ENCODE measurements around the gene ARL16. TPM values are rescaled to one million over a fixed set of nuclear protein-coding genes. Genes with fewer than 3 reads are reported as not detected.

The ARL16 gene
- total RNA-seq, 1 donor from 2014 or later: 55.2 TPM

DNA sequence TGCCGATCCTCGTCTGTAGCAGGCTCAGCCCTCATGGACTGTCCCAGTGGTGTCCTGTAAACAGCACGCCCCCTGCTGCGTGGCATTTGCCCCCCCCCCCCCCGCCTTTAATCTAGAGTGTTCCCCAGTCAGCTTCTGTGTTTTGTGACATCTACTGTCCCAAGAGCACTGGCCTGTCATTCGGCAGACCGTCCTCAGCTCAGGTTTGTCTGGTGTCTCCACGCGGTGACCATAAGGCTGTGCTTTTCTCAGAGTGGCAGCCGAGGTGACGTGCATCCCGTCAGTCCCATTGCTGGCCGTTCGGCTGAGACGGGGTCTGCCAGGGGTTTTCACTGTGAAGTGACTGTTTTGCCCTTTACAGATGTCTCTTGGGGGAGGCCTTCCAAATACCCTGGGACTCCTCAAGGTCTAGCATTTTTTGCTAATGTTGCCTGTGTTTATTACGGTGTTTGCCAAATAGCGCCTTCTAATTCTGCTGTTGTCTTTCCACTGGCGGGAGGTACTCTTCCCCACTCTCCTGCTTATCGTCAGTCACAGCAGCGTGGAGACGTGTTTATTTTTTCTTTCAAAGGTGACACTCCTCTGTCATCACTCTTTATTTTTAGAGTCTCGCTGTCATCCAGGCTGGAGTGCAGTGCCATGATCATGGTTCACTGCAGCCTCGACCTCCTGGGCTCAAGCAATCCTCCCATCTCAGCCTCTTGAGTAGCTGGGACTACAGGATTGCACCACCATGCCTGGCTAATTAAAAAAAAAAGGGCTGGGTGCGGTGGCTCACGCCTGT lies 13.9 kb upstream of the ARL16 start:
- Mint-ChIP-seq H3K9me3 (ENCODE audit: unreplicated experiment) (peaks cover 9% of the 10 kb centered on the region), H3K36me3 (ENCODE audit: unreplicated experiment) (no peaks in the 10 kb centered on the region), H3K4me1 (ENCODE audit: low read depth, unreplicated experiment) (peaks cover 2% of the 10 kb centered on the region), H3K27ac (ENCODE audit: unreplicated experiment) (no peak overlapping the region), H3K4me3 (ENCODE audit: unreplicated experiment) (no peak overlapping the region), H3K27me3 (ENCODE audit: unreplicated experiment) (peaks cover 5% of the 10 kb centered on the region)
- TF ChIP-seq, protein P1, sequence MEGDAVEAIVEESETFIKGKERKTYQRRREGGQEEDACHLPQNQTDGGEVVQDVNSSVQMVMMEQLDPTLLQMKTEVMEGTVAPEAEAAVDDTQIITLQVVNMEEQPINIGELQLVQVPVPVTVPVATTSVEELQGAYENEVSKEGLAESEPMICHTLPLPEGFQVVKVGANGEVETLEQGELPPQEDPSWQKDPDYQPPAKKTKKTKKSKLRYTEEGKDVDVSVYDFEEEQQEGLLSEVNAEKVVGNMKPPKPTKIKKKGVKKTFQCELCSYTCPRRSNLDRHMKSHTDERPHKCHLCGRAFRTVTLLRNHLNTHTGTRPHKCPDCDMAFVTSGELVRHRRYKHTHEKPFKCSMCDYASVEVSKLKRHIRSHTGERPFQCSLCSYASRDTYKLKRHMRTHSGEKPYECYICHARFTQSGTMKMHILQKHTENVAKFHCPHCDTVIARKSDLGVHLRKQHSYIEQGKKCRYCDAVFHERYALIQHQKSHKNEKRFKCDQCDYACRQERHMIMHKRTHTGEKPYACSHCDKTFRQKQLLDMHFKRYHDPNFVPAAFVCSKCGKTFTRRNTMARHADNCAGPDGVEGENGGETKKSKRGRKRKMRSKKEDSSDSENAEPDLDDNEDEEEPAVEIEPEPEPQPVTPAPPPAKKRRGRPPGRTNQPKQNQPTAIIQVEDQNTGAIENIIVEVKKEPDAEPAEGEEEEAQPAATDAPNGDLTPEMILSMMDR (IDR thresholded peaks at IDR 0.05; ENCODE audit: partially characterized antibody, unreplicated experiment): no peak
- DNase-seq: no peak

DNA sequence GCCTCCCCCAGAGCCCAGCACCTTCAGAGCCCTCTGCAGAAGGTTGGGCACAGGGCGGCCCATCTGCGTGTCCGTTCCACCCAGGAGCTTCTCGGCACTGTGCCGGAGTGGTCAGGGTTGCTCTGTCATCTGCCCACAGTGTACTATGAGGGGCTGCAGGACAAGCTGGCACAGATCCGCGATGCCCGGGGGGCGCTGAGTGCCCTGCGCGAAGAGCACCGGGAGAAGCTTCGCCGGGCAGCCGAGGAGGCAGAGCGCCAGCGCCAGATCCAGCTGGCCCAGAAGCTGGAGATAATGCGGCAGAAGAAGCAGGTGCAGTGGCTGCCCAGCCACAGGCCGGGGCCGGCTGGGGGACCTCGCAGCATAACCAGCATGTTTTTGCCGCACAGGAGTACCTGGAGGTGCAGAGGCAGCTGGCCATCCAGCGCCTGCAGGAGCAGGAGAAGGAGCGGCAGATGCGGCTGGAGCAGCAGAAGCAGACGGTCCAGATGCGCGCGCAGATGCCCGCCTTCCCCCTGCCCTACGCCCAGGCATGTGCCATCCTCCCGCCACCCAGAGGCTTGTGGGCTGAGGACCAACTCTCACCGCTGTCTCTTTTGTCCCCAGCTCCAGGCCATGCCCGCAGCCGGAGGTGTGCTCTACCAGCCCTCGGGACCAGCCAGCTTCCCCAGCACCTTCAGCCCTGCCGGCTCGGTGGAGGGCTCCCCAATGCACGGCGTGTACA lies 12.8 kb upstream of the ARL16 start:
- H3K27ac Mint-ChIP-seq (ENCODE audit: unreplicated experiment): no peak overlapping the region
- H3K4me1 Mint-ChIP-seq (ENCODE audit: low read depth, unreplicated experiment): no peaks in the 10 kb centered on the region

DNA sequence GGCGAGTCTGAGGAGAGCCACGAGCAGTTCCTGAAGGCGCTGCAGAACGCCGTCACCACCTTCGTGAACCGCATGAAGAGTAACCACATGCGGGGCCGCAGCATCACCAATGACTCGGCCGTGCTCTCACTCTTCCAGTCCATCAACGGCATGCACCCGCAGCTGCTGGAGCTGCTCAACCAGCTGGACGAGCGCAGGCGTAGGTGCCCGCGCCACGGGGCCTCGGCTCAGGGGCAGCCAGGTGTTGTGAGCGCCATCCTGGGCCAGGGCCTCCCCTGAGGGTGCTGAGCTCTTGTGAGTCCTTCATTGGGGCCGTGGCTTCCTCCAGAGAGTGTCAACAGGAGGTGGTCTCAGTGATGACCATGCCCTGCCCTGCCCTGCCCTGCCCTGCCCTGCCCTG lies 12.2 kb upstream of the ARL16 start:
- TF ChIP-seq, protein P1 (IDR thresholded peaks at IDR 0.05; ENCODE audit: partially characterized antibody, unreplicated experiment): no peak
- no peaks in the 10 kb centered on the region for H3K4me1 Mint-ChIP-seq (ENCODE audit: low read depth, unreplicated experiment)
- no peak for DNase-seq
- peaks cover 5% of the 10 kb centered on the region for H3K27me3 Mint-ChIP-seq (ENCODE audit: unreplicated experiment)
- H3K27ac Mint-ChIP-seq (ENCODE audit: unreplicated experiment): no peak overlapping the region
- no peak overlapping the region for H3K4me3 Mint-ChIP-seq (ENCODE audit: unreplicated experiment)
- H3K36me3 Mint-ChIP-seq (ENCODE audit: unreplicated experiment): no peaks in the 10 kb centered on the region
- H3K9me3 Mint-ChIP-seq (ENCODE audit: unreplicated experiment): peaks cover 13% of the 10 kb centered on the region

More for the DNA sequence above, 12.8 kb upstream of the ARL16 start:
- Mint-ChIP-seq H3K4me3 (ENCODE audit: unreplicated experiment) (no peak overlapping the region), H3K36me3 (ENCODE audit: unreplicated experiment) (no peaks in the 10 kb centered on the region), H3K27me3 (ENCODE audit: unreplicated experiment) (peaks cover 5% of the 10 kb centered on the region), H3K9me3 (ENCODE audit: unreplicated experiment) (peaks cover 13% of the 10 kb centered on the region)
- no peak for DNase-seq
- TF ChIP-seq, protein P1 (IDR thresholded peaks at IDR 0.05; ENCODE audit: partially characterized antibody, unreplicated experiment): no peak

DNA sequence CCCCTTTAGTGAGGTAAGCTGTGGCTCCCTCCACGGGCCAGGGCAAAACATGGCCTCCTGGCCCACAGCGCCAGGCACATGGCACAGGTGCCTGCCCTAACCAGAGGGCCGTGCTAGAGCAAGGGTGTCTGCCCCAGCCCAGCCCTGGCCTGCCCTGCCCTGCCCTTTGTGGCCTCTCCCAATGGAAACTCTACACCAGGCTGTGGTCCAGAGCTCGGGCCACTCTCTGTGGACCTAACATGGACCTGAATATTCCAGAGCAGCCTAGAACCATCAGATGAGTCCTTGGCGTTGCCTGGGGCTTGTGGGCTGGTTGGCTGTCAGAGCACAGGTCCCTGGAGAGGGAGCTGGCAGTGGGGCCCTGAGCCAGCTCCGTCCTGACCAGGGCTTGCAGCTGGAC lies 11.6 kb upstream of the ARL16 start:
- DNase-seq: no peak
- peaks cover 5% of the 10 kb centered on the region for H3K27me3 Mint-ChIP-seq (ENCODE audit: unreplicated experiment)
- H3K9me3 Mint-ChIP-seq (ENCODE audit: unreplicated experiment): peaks cover 16% of the 10 kb centered on the region
- no peak overlapping the region for H3K4me3 Mint-ChIP-seq (ENCODE audit: unreplicated experiment)
- no peaks in the 10 kb centered on the region for H3K4me1 Mint-ChIP-seq (ENCODE audit: low read depth, unreplicated experiment)
- TF ChIP-seq, protein P1 (IDR thresholded peaks at IDR 0.05; ENCODE audit: partially characterized antibody, unreplicated experiment): no peak
- no peaks in the 10 kb centered on the region for H3K36me3 Mint-ChIP-seq (ENCODE audit: unreplicated experiment)
- H3K27ac Mint-ChIP-seq (ENCODE audit: unreplicated experiment): no peak overlapping the region

DNA sequence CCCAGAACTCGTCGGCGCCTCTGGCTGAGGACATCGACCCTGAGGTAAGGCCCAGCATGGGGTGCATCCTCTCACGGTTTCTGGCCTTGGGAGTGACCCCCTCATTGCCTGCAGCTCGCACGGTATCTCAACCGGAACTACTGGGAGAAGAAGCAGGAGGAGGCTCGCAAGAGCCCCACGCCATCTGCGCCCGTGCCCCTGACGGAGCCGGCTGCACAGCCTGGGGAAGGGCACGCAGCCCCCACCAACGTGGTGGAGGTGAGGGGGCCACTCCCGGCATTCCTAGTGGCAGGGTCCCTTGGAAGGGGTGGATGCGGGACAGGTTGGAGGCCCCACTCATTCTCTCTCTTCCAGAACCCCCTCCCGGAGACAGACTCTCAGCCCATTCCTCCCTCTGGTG lies 11.2 kb upstream of the ARL16 start:
- Mint-ChIP-seq H3K4me3 (ENCODE audit: unreplicated experiment) (no peak overlapping the region), H3K27me3 (ENCODE audit: unreplicated experiment) (peaks cover 5% of the 10 kb centered on the region), H3K36me3 (ENCODE audit: unreplicated experiment) (no peaks in the 10 kb centered on the region), H3K4me1 (ENCODE audit: low read depth, unreplicated experiment) (no peaks in the 10 kb centered on the region), H3K9me3 (ENCODE audit: unreplicated experiment) (peaks cover 17% of the 10 kb centered on the region), H3K27ac (ENCODE audit: unreplicated experiment) (no peak overlapping the region)
- TF ChIP-seq, protein P1 (IDR thresholded peaks at IDR 0.05; ENCODE audit: partially characterized antibody, unreplicated experiment): no peak
- DNase-seq: no peak

Measured in glutamatergic neuron (in vitro differentiated cells).